Measurements from ENCODE around the gene DYTN.

Gene DYTN

DNA sequence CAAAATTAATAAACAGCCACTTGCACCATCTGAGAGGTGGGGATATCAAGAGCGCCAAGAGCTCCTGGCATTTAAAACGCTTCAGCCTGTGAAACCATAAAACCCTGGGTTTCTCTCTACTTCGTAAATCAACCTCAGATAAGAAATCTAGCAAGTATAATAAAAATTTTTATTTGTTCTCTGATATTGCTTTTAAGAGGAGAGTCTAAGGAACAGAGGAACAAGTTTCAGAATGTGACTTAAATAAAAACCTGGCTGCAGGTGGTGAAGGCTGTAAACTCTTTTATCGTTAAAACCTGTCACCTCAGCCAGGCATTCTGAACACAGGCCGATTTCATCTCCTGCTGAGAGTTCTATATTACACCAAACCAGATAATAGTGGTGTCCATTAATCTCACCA lies 9.9 kb downstream of the DYTN start:
- Histone ChIP-seq H3K9me2 (replicated peaks; ENCODE audit: insufficient read depth, low read length) (no peaks in the 10 kb centered on the region), H3K79me2 (ENCODE audit: low read length) (no peaks in the 10 kb centered on the region), H3K9me3 (replicated peaks; ENCODE audit: insufficient read depth, low read length) (no peaks in the 10 kb centered on the region), H3K9ac (ENCODE audit: low read length) (no peak overlapping the region), H3K4me3 (ENCODE audit: low read length) (no peak overlapping the region), H3F3A (ENCODE audit: insufficient read depth, low read length) (no peaks in the 10 kb centered on the region; the same call in 1 of the 2 replicates), H4K20me1 (ENCODE audit: insufficient read depth, low read length) (no peaks in the 10 kb centered on the region), H3K27me3 (replicated peaks; ENCODE audit: insufficient read depth, low read length) (no peaks in the 10 kb centered on the region), H3K4me2 (ENCODE audit: low read depth, low read length) (no peak overlapping the region), H3K36me3 (replicated peaks; ENCODE audit: insufficient read depth, low read length) (no peaks in the 10 kb centered on the region), H3K27ac (ENCODE audit: low read length) (no peak overlapping the region), H2AFZ (ENCODE audit: low read length) (no peak overlapping the region), H3K4me1 (ENCODE audit: low read length) (no peaks in the 10 kb centered on the region)
- no peak for DNase-seq
- TF ChIP-seq EZH2 (optimal IDR thresholded peaks at IDR 0.05; ENCODE audit: low read depth, low read length) (no peak), EZH2phosphoT487 (IDR thresholded peaks at IDR 0.05; ENCODE audit: low read length) (no peak)
- TF ChIP-seq, protein P1, sequence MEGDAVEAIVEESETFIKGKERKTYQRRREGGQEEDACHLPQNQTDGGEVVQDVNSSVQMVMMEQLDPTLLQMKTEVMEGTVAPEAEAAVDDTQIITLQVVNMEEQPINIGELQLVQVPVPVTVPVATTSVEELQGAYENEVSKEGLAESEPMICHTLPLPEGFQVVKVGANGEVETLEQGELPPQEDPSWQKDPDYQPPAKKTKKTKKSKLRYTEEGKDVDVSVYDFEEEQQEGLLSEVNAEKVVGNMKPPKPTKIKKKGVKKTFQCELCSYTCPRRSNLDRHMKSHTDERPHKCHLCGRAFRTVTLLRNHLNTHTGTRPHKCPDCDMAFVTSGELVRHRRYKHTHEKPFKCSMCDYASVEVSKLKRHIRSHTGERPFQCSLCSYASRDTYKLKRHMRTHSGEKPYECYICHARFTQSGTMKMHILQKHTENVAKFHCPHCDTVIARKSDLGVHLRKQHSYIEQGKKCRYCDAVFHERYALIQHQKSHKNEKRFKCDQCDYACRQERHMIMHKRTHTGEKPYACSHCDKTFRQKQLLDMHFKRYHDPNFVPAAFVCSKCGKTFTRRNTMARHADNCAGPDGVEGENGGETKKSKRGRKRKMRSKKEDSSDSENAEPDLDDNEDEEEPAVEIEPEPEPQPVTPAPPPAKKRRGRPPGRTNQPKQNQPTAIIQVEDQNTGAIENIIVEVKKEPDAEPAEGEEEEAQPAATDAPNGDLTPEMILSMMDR (IDR thresholded peaks at IDR 0.05; ENCODE audit: low read length): no peak

DNA sequence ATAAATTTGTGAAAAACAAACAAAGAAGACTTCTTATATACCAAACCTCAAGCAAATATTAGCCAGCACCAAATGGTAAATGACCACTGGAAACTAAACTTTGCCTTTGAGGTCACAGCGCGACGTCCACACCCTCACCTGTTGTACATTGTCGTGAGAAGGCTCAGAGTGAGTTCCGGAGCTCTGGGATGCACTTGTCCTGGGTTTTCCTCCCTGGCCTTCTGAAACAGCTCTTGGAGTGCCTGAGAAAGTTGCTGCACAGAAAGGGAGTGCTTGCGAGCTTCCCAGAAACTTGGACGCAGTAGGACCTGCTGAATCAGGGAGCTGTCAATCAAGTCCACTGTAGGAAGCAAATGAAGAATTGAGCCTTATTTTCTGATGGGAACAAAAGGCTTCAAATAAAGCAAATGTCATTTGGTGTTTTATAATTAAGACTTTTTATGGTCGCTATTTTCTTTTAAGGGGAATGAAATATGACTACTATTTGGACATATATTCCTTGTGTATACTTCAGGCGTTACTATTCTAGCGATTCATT lies 11.0 kb downstream of the DYTN start:
- no peaks in the 10 kb centered on the region for H3F3A ChIP-seq (ENCODE audit: insufficient read depth, low read length)
- no peaks in the 10 kb centered on the region for H3K9me3 ChIP-seq (replicated peaks; ENCODE audit: insufficient read depth, low read length)
- no peak for DNase-seq
- no peaks in the 10 kb centered on the region for H3K27me3 ChIP-seq (replicated peaks; ENCODE audit: insufficient read depth, low read length)
- H3K4me2 ChIP-seq (ENCODE audit: low read depth, low read length): no peak overlapping the region
- H3K79me2 ChIP-seq (ENCODE audit: low read length): no peaks in the 10 kb centered on the region
- H3K4me1 ChIP-seq (ENCODE audit: low read length): no peaks in the 10 kb centered on the region
- H3K9ac ChIP-seq (ENCODE audit: low read length): no peak overlapping the region
- H4K20me1 ChIP-seq (ENCODE audit: insufficient read depth, low read length): no peaks in the 10 kb centered on the region
- no peaks in the 10 kb centered on the region for H3K9me2 ChIP-seq (replicated peaks; ENCODE audit: insufficient read depth, low read length)
- no peak overlapping the region for H3K27ac ChIP-seq (ENCODE audit: low read length)
- no peaks in the 10 kb centered on the region for H3K36me3 ChIP-seq (replicated peaks; ENCODE audit: insufficient read depth, low read length)
- no peak overlapping the region for H3K4me3 ChIP-seq (ENCODE audit: low read length)
- no peak overlapping the region for H2AFZ ChIP-seq (ENCODE audit: low read length)
- TF ChIP-seq EZH2 (optimal IDR thresholded peaks at IDR 0.05; ENCODE audit: low read depth, low read length): no peak
- TF ChIP-seq, protein P1 (IDR thresholded peaks at IDR 0.05; ENCODE audit: low read length): no peak
- TF ChIP-seq EZH2phosphoT487 (IDR thresholded peaks at IDR 0.05; ENCODE audit: low read length): no peak

DNA sequence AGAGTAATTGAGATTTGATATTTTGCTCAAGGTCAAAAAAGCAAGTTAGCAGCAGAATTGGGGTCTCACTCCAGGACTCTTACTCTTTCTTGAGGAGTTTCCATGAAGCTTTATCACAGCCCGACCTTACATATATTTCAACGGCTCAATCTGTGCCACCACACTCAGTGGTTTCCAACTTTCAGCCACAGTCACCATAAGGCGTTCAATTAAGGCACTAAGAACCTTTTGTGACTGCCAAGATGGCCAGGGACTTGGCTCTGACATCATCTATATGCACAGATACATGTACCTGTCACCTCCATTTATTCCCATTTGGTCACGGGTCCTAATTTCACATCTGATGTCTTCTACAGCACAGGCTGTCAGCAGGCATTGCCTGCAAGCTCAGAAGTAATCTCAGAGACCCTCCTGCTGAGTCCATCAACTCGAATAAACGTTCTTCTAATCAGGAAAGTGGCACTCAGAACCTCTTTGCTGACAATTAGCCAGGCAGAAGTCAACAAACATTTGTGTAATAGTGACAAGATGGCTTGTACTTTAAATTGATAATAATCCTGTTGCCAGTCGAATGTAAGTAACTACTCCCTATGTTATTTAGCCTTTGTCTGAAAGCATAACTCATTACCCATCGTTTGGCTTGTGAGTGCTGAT lies 16.1 kb downstream of the DYTN start:
- Histone ChIP-seq H3K27me3 (replicated peaks; ENCODE audit: insufficient read depth, low read length) (no peaks in the 10 kb centered on the region), H3K9ac (ENCODE audit: low read length) (no peak overlapping the region), H3K79me2 (ENCODE audit: low read length) (no peaks in the 10 kb centered on the region), H3K27ac (ENCODE audit: low read length) (no peak overlapping the region), H3K4me3 (ENCODE audit: low read length) (no peak overlapping the region), H3F3A (ENCODE audit: insufficient read depth, low read length) (no peaks in the 10 kb centered on the region), H4K20me1 (ENCODE audit: insufficient read depth, low read length) (no peaks in the 10 kb centered on the region), H3K4me1 (ENCODE audit: low read length) (no peaks in the 10 kb centered on the region), H2AFZ (ENCODE audit: low read length) (no peak overlapping the region), H3K36me3 (replicated peaks; ENCODE audit: insufficient read depth, low read length) (no peaks in the 10 kb centered on the region), H3K4me2 (ENCODE audit: low read depth, low read length) (no peak overlapping the region), H3K9me2 (replicated peaks; ENCODE audit: insufficient read depth, low read length) (no peaks in the 10 kb centered on the region), H3K9me3 (replicated peaks; ENCODE audit: insufficient read depth, low read length) (no peaks in the 10 kb centered on the region)
- no peak for DNase-seq
- TF ChIP-seq EZH2 (optimal IDR thresholded peaks at IDR 0.05; ENCODE audit: low read depth, low read length) (no peak), EZH2phosphoT487 (IDR thresholded peaks at IDR 0.05; ENCODE audit: low read length) (no peak)
- TF ChIP-seq, protein P1 (IDR thresholded peaks at IDR 0.05; ENCODE audit: low read length): no peak

Data from MM.1S (cell line).